ENCODE data around the gene CHGA. TPM values are rescaled to one million over a fixed set of nuclear protein-coding genes. Genes with fewer than 3 reads are reported as not detected.

The CHGA gene
- total RNA-seq, 1 experiment from 2014 or later = not detected

DNA sequence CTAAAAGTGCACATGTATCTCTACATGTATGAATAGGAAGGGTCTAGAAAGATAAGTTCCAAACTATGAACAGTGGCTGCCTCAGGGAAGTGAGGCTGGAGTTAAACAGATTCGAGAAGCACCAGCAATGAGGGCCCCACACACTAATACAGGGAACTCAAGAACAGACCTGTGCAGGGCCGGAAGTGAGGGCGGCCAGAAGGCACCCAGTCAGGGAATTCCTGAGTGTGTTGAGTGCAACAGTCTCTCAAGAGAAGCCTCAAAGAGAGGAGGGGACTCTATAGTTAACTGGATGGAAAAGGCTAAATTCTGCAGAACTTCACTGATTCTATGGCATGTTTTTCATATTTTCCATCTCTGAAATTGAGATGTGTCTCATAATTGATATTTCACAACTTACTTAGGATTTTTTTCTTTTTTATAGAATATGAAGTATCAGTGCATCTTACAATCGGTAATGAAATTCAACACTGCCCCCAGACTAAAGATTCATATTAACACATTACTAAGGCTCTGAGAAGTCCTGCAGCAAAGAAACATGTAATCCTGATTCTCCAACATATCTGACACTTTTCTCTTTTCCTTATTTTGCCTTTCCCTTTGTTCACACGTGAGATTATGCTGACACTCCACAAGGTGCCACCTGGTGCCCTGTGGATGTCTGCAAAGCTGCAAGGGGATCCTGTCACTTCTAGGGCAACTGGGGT, 61.3 kb downstream of the CHGA start:
- Histone ChIP-seq H3K36me3 (ENCODE audit: low read depth) (no peaks in the 10 kb centered on the region; the same call in 1 of the 2 replicates), H3K27me3 (ENCODE audit: insufficient read depth, low read depth) (no peaks in the 10 kb centered on the region), H3K4me1 (replicated peaks; ENCODE audit: insufficient read depth) (peaks cover 15% of the 10 kb centered on the region), H3K27ac (no peak overlapping the region), H4K20me1 (ENCODE audit: insufficient read depth) (no peaks in the 10 kb centered on the region), H3K9me3 (ENCODE audit: insufficient read depth, low read depth) (peaks cover 3% of the 10 kb centered on the region; the same call in 1 of the 2 replicates), H3K79me2 (ENCODE audit: low read depth) (0 out of 2 replicates have a peak, but pooled peaks cover 5% of the 10 kb centered on the region), H3F3A (ENCODE audit: insufficient read depth, low read depth) (no peaks in the 10 kb centered on the region), H3K9me2 (ENCODE audit: insufficient read depth) (no peaks in the 10 kb centered on the region), H2AFZ (no peak overlapping the region), H3K4me3 (no peak overlapping the region), H3K4me2 (no peak overlapping the region)
- intact Hi-C loops (cut with micrococcal nuclease; ENCODE audit: unreplicated experiment) = no loop called here
- no peak for TF ChIP-seq EZH2 (IDR thresholded peaks at IDR 0.05; ENCODE audit: low read depth)
- TF ChIP-seq, protein P1, sequence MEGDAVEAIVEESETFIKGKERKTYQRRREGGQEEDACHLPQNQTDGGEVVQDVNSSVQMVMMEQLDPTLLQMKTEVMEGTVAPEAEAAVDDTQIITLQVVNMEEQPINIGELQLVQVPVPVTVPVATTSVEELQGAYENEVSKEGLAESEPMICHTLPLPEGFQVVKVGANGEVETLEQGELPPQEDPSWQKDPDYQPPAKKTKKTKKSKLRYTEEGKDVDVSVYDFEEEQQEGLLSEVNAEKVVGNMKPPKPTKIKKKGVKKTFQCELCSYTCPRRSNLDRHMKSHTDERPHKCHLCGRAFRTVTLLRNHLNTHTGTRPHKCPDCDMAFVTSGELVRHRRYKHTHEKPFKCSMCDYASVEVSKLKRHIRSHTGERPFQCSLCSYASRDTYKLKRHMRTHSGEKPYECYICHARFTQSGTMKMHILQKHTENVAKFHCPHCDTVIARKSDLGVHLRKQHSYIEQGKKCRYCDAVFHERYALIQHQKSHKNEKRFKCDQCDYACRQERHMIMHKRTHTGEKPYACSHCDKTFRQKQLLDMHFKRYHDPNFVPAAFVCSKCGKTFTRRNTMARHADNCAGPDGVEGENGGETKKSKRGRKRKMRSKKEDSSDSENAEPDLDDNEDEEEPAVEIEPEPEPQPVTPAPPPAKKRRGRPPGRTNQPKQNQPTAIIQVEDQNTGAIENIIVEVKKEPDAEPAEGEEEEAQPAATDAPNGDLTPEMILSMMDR (conservative IDR thresholded peaks at IDR 0.05) = no peak
- BruUV-seq (replicated peaks) = no TSS peak
- CTCF ChIA-PET = no interaction called here
- POLR2A ChIA-PET (ENCODE audit: unreplicated experiment) = no interaction called here
- DNase-seq = no peak

Other genes with a start within 250 kb of the CHGA start
- gene LGMN, start 174.5 kb upstream of the CHGA start, total RNA-seq (2021) = 48.8 and 50.8 TPM in 2 replicates
- gene GOLGA5, start 128.8 kb upstream of the CHGA start, total RNA-seq (2021) = 17.2 and 22.6 TPM in 2 replicates
- gene ITPK1, start 192.8 kb downstream of the CHGA start, total RNA-seq (2021) = 87.8 and 88.6 TPM in 2 replicates

All from PC-9 (cell line).